Measurements from ENCODE around the gene OR2AG1.
"Not testable (repeated sequence)": the region's sequence is repeated elsewhere in the genome, so short reads cannot be mapped to it uniquely, and the experiment has no call there.

Gene OR2AG1

GRCh38 chr11:6799402-6799801, 16.6 kb downstream of the OR2AG1 start, which contains the start of gene OR6A2:
TSS of gene OR6A2 (minus strand) at chr11:6799689. CDS start at chr11:6795708, 3,981 bp downstream.
- H3K27ac ChIP-seq = no peak within 1 kb of the TSS

DNA sequence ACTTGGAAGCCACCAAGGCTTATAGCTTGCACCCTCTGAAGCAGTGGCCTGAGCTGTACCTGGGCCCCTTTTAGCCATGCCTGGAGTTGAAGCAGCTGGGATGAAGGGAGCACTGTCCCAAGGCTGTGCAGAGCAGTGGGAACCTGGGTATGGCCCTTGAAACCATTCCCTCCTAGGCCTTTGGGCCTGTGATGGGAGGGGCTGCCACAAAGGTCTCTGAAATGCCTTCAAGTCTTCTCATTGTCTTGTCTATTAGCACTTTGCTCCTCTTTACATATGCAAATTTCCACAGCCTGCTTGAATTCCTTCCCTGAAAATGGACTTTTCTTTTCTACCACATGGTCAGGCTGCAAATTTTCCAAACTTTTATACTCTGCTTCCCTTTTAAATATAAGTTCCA, 18.3 kb downstream of the OR2AG1 start:
- H3K27ac ChIP-seq = not testable (repeated sequence)

More at GRCh38 chr11:6799402-6799801, 16.6 kb downstream of the OR2AG1 start, which contains the start of gene OR6A2:
- TF ChIP-seq, protein P1, sequence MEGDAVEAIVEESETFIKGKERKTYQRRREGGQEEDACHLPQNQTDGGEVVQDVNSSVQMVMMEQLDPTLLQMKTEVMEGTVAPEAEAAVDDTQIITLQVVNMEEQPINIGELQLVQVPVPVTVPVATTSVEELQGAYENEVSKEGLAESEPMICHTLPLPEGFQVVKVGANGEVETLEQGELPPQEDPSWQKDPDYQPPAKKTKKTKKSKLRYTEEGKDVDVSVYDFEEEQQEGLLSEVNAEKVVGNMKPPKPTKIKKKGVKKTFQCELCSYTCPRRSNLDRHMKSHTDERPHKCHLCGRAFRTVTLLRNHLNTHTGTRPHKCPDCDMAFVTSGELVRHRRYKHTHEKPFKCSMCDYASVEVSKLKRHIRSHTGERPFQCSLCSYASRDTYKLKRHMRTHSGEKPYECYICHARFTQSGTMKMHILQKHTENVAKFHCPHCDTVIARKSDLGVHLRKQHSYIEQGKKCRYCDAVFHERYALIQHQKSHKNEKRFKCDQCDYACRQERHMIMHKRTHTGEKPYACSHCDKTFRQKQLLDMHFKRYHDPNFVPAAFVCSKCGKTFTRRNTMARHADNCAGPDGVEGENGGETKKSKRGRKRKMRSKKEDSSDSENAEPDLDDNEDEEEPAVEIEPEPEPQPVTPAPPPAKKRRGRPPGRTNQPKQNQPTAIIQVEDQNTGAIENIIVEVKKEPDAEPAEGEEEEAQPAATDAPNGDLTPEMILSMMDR (conservative IDR thresholded peaks at IDR 0.05) = no peak

DNA sequence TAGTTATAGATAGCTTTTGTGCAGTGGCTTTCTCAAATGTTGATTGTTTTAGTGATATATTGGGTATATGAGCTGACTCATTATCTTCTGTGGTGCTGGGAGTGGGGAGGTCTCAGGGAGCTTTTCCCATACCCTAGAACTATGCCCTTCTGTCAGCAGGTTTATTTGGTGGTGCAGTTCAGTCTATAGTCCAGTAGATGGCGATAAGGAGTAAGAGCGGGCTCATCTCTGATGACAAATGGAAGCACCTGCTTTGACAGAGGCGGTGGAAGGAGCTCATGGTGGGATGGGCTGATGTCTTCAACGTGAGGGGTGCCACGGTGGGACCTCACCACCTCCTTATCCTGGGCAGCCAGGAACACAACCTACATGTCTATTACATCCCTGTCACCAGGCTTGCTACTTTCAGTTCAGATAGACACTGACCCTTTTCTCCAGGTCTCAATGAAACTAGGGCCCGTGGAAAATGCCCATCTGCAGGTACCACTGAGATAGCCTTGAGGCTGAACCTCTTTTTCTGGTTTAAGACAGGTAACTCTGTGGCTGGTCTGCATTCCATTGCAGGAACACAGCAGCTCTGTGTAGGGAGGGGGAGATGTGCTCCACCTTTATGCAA, 29.7 kb downstream of the OR2AG1 start:
- no peak overlapping the region for H3K27ac ChIP-seq
- TF ChIP-seq, protein P1 (conservative IDR thresholded peaks at IDR 0.05) = peak; percentile 94

DNA sequence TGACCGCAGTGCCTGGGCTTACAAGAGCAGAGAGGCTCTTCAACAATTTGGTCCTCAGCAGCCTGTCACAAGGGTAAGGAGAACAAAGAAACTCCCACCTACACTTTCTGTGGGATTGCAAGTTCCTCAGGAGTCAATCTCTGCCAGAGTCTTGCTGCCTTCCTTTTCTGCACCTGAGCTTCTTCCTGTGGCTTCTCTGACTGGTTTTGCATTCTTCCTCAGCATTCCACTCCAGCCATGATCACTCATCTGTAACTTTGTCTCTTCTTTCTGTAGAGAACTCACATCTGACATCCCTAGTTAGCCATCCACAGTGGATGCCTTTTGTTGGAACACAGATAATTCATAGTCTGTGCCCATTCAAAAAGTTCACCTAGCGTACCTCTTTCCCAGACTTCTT, 30.8 kb downstream of the OR2AG1 start:
- no peak overlapping the region for H3K27ac ChIP-seq
- TF ChIP-seq, protein P1 (conservative IDR thresholded peaks at IDR 0.05) = no peak

DNA sequence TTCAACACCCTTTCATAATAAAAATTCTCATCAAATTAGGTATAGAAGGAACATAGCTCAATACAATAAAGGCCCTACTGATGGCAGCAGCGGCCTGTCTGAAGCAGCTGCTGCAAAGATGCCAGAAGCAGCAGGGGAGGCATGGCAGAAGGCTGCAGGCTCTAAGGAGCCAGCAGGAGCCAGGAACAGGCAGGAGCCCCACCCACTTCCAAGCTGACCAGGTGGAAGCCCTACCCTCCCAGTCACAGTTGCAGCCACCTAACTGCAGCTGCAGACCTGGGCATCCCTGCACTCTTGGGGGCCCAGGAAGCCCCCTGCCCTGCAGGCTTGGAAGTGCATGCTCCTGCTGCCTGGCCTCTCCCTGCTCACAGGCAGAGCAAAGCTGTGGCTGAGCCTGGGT, 34.9 kb downstream of the OR2AG1 start:
- TF ChIP-seq, protein P1 (conservative IDR thresholded peaks at IDR 0.05) = 0 out of 2 replicates have a peak, but pooled peaks have one; percentile 9
- no peak overlapping the region for H3K27ac ChIP-seq

DNA sequence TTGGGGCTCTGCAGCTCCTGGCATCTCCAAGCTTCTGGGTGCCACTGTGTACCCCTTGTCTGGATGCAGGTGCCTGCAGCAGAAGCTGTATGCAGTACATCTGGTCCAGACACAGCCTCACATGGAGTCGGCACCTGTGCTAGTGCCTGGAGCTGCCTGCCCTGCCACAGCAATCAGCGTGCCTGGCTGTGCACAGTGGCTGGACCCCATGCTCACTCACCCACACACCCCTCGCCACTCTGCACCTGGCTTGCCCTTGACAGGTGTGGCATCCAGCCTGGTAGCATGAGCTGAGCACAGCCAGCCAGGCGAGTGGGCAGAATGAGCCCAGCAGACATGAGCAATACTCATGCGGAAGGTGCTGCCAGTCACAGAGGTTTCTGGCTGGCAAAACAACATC, 36.1 kb downstream of the OR2AG1 start:
- no peak overlapping the region for H3K27ac ChIP-seq
- TF ChIP-seq, protein P1 (conservative IDR thresholded peaks at IDR 0.05) = no peak

GRCh38 chr11:6824136-6824823, 41.5 kb downstream of the OR2AG1 start:
- no peak overlapping the region for H3K27ac ChIP-seq
- TF ChIP-seq, protein P1 (conservative IDR thresholded peaks at IDR 0.05) = no peak

- TF ChIP-seq, protein P1 (conservative IDR thresholded peaks at IDR 0.05) = no peak
- H3K27ac ChIP-seq = no peak overlapping the region
These were observed 42.5 kb downstream of the OR2AG1 start for GRCh38 chr11:6825231-6825744.

Measured in VCaP (cell line).